Activated T-cell treated with anti-CD3 and anti-CD28 coated beads for 48 hours (primary cell): Measurements from ENCODE around the gene PIP4K2A.
"Not testable (repeated sequence)": the region's sequence is repeated elsewhere in the genome, so short reads cannot be mapped to it uniquely, and the experiment has no call there.

Experiments used
- DNase-seq: peaks from one replicate; pipeline ENCODE4 v3.0.0-alpha.2; 2020; ENCODE audit warnings: low read depth

The PIP4K2A gene

DNA sequence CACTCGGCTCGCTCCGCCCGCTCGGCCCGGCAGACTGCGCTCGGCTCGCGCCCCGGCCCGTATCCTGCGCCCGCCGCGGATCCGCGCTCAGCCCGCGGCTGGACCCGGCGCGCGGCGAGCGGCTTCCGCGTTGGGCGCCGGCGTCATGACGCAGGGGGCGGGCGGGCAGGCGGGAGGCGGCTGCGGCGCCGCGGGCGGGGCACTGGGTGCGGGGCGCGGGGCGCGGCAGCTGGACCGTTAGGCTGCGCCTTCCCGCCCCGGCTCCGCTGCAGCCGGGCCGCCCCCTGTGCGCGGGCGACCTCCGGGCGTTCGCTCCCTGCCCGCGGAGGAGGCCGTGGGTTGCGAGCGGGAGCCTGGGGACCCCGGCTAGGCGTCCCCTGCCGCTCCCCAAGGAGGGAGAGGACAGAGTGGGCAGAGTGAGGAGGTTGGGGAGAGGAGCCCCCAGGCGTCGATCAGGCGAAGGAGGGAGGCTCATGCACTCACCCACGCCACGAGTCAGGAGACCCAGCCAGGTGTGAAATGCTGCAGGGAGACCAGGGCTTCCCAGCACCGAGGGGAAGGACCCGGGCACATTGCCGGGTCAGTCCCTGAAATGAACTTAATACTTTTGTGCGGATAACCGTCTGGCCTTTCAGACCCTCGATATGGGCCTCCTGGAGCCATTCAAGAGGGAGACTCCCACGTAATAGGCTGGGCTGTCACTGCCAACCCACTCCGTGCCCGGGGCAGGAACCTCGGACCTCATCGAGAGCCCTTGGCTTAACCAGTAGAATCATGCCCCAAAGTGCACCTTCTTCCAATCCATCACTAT lies at the start of gene PIP4K2A:
Gene PIP4K2A, minus strand, starts transcription at position 100 of the 811 bp plus-strand sequence. CDS start 252 bp downstream, outside the sequence.
- DNase-seq = peak; percentile 80

DNA sequence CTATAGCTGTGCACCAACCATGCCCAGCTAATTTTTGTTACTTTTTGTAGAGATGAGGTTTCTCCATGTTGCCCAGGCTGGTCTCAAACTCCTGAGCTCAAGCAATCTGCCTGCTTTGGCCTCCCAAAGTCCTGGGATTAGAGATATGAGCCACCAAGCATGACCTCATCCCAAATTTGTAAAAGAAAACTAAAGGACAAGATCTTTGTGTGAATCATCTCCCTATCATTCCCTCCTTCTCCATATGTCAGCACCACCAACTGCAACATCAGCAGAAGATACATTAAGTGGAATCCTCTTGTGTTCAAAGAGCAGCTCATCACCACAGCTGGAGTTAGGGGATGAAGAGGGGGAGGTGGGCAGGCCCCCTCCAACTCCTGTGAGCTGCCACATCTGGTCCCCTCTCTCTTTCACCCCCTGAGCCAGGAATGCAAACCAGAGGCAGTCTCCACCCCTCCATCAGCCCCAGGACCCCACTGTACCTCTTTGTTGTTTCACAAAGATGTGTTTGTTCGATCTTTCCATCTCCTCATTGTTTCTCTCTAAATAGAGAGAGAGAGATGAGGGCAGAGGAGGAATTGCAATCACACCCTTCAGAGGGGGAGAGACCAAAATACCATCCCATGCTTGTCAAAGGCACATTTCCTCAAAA lies 47.3 kb upstream of the PIP4K2A start:
- no peak for DNase-seq

DNA sequence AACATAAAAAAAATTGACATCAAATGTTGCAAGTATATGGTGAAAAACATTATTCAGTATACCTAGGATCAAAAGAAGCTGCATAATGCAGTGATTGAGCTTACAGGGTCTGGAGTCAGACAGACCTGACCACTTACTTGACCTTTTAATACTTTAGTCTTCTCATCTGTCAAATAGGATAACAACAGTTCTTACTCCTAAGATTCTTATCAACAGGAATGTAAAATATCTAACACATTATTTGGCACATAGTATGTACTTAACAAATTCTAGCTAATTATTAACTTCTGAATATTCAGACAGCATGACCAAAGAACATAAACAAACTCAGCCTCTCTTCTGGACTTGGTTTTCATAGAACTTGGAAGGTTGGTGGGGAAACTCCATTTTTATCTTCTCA lies 45.6 kb upstream of the PIP4K2A start:
- no peak for DNase-seq

DNA sequence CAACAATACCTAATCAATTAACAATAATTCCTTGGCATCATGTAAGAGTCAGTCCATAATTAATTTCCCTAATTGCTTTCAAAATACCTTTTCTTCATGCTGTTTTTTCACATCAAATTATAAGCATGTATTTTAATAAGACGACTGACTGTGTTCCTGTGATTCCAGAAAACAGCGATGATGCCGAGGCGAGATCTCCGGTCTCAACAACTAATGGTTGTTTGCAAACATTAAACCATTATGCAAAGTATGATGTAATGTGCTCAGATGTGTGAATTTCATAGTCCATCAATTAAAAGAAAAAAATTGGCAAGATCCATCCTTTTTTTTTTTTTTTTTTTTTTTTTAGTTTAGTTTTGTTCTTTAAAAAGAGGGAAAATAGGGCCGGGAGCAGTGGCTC lies 44.5 kb upstream of the PIP4K2A start:
- no peak for DNase-seq

DNA sequence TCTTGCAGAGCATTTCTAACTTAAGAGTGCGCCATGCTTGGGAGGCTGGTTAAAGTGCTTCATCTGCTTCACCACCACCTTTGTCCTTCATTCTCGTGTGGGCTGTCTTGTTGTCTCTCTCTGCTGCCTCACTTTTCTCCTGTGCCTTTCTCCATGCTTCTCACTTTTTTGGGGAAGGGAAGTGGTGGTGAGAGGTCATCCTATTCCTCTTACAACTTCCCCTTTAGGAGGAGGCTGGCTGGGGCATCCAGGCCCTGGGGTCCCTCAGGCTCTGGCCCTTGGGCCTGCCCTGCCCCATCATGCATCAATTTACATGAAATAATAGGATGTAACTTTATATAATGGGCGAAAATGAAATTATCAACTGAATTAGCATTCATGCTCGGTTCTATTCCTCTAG lies 39.9 kb upstream of the PIP4K2A start:
- DNase-seq = no peak

DNA sequence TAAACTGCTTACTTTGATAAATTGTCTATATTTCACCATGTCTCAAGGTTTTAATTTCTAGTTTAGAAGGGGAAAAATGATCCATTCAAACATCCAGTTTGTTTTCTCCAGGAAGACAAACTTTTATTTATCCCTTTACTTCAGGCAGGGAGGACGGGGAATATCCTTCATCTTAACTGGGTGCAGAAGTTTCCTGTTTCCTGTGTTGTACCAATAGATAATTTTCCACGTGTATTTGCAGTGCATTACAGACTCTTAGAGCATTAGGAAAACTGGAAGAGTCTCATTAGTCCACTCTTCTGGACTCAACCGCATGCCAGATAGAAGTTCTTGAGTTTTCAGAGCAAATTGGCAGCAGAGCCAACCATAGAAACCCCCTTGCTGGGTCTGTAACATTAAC lies 39.4 kb upstream of the PIP4K2A start:
- no peak for DNase-seq

DNA sequence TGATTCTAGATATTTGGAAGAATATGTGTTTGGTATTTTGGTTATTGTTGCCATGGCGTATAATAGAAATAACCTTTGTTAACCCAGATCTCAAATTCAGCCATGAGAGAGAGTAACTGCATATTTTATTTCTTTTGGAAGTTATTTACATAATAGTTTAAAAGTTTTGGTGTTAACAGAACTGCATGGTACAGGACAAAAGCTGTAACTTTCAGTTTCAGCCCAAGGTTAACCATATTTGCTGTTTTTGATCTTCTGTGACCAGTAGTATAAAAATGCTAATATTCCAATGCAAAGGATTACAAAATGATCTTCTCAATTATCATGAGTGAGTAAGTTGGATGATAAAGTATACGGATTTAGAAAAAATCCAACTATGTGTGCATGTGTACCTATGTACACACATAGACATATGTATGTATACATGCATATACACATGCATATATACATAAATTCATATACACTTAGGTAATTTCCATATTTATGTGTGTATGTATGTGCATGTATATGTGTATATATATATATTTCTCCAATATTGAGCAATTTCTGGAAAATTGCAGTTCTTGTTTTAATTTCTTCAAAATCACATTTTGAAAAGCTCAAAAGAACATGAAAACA lies 38.0 kb upstream of the PIP4K2A start:
- DNase-seq = no peak

DNA sequence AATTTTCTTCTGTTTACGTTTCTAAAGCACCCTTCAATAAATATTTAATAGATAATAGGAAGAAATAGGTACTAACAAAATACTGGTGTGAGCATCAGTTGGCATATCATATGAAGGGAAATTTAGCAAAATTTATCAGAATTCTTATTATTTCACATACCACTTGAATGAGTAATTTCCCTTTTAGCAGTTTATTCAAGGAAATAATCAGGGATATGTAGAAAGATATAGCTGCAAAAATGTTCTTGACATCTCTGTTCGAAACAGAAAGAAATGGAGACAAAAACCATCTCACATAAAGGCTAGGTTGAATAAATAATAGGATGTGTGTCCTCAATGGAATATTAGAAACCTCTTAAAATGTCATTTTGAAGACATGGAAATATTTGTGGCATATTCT lies 35.8 kb upstream of the PIP4K2A start:
- DNase-seq = no peak

DNA sequence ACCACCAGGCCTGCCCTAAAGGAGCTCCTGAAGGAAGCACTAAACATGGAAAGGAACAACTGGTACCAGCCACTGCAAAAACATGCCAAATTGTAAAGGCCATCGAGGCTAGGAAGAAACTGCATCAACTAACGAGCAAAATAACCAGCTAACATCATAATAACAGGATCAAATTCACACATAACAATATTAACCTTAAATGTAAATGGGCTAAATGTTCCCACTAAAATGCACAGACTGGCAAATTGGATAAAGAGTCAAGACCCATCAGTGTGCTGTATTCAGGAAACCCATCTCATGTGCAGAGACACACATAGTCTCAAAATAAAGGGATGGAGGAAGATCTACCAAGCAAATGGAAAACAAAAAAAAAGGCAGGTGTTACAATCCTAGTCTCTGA lies 30.5 kb upstream of the PIP4K2A start:
- not testable (repeated sequence) for DNase-seq

DNA sequence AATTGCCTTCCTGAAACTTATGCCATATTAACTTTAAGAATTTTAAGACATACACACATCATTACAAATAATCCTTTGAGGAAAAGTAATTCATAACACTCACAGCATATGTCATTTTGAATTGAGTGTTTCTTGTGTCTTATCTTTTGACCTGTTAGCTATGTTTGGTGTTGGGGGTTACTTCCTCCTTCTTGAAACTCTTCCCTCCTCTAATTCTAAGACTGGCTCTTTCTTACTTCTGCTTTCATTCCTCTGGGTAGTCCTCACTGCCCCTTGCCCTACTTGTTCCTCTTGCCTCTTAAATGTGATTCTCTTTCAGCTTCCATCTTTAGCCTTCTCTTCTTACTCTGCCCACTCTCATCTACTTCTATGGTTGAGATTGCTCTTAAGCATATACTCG lies 28.3 kb upstream of the PIP4K2A start:
- no peak for DNase-seq

DNA sequence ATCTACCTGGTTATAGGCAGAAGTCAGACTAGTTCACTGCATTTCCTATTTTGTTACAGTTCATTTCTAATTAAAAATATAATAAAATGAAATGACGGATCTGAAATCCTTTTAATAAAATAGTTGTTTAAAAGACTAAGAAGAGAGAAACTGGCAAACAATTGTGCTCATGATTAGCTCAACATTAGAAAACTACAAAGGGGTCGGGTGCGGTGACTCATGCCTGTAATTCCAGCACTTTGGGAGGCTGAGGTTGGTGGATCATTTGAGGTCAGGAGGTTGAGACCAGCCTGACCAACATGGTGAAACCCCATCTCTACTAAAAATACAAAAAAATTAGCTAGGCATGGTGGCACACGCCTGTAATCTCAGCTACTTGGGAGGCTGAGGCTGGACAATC lies 27.3 kb upstream of the PIP4K2A start:
- DNase-seq = not testable (repeated sequence)

DNA sequence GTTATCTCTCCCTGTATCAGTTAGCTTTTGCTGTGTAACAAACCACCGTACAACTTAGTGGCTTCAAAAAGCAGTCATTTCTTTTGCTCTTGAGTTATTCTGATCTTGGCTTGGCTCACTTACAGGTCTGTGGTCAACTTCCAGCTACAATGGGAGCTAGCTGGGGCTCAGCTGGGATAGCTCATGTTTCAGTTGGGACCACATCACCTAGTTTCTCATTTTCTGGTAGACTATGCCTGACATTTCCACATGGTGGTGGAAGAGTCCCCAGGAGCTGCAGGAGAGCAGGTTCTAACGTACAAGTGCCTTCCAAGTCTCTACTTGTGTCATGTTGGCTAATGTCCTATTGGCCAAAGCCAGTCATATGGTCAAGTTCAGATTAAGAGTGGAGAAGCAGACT lies 25.8 kb upstream of the PIP4K2A start:
- DNase-seq = no peak

DNA sequence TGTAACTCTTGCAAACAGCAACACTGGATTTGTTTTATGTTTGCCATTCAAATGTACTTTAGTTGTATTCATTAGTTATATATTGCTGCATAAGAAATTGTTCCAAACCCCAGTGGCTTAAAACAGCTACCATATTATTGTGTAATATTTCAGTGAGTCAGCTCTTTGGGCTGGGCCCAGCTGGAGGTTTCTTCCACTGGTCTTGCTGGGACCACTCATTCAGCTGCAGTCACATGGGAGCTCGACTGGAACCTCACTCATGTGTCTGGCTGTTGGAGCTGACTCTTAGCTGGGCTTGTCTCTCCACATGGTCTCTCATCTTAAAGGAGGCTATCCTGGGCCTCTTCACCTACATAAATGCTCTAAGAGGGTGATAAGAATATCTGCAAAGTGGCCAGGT lies 23.2 kb upstream of the PIP4K2A start:
- DNase-seq = no peak

DNA sequence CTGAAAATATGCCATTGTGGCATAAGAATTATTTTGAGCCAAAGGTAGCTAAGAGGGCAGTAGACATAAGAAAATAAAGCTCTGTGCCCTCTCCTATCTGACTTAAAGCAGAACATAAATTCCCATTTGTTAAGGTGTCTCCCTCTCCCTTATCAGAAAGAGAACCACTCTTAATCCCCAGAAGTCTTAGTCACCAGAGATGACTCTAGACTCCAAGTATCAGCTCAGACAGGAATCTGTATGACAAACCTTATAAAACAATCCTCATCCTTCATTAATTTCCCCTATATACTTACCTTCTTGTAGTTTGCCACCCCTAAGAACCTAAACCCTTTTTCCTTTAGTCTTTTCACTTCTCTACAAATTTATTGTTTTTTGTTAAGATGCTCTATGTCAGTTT lies 21.8 kb upstream of the PIP4K2A start:
- no peak for DNase-seq

DNA sequence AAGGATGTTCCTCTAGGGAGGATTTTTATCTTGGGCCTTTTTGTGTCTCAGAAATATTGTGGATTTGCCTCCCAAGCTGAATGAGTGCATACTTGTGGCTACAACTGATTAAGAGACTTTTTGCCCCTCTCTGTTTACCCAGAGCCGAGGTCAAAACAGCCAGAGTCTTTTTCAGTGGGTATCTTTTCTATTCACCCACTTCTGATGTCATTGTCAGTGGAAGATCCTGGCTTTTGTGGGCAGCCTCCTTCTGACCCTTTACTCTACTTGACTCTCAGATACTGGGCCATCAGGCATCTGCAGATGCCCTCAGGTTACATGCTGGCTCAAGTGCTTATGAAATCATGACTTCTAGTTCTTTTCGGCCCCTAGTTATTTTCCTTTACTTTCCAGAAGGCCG lies 19.6 kb upstream of the PIP4K2A start:
- no peak for DNase-seq

DNA sequence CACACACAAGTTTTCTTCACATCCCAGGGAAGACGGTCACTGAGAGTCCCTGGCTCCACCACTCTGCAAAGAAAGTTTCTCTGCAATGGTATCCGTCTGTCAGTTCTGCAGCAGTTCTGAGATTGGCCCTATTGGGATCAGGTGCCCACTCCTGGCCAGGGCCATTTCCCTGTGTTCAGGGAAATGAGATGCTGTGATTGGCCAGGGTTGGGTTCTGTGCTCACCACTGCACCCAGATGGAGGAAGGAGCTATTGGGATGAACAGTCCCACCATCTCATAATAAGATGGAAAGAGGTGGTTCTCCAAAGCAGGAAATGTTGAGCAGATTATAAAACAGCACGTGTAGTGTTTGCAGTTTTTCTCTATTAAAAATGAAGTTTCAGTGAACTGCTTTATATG lies 13.3 kb upstream of the PIP4K2A start:
- no peak for DNase-seq

DNA sequence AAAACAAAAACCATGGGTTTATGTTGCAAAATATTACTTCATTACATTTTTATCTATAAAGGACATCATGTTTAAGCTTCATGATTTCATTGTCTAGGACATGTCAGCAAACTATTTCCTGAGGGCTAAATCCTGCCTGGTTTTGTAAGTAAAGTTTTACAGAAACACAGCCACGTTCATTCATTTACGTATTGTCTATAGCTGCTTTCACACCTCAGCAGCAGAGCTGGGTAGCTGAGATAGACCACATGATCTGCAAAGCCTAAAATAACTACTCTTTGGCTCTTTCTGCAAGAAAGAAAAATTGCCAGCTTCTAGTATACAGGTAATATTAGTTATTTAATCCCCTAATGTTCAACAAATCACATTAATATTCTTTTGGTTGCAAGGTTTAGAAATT lies 12.7 kb upstream of the PIP4K2A start:
- DNase-seq = no peak

DNA sequence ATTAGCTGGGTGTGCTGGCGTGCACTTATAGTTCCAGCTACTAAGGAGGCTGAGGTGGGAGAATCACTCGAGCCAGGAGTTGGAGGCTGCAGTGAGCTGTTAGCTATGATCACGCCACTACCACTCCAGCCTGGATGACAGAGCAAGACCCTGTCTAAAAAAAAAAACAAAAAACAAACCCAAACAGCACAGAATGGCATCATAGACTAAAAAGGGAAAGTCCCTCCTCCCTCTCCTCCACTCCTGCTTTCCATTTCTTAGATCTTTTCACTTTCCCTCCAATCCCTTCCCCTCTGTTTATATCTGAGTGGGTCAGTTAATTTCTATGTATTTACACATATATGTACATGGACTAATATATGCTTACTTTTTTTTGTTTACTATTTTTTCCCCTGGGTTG lies 10.4 kb upstream of the PIP4K2A start:
- DNase-seq = no peak

DNA sequence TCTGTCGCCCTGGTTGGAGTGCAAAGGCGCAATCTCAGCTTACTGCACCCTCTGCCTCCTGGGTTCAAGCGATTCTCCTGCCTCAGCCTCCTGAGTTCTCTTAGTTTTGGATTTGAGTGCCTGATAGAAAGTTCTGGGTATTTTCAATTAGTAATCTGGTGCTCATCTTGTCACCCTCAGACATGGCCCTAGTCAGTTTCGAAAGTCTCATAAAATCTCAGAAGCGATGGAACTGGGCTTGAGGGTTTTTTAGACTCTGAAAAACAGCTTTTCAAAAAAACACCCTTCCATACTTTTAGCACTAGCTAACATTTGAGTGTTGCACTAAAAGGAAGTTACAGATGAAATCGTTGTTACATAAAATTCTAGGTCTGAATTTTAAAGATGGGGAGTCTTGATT lies 9.4 kb upstream of the PIP4K2A start:
- DNase-seq = no peak

DNA sequence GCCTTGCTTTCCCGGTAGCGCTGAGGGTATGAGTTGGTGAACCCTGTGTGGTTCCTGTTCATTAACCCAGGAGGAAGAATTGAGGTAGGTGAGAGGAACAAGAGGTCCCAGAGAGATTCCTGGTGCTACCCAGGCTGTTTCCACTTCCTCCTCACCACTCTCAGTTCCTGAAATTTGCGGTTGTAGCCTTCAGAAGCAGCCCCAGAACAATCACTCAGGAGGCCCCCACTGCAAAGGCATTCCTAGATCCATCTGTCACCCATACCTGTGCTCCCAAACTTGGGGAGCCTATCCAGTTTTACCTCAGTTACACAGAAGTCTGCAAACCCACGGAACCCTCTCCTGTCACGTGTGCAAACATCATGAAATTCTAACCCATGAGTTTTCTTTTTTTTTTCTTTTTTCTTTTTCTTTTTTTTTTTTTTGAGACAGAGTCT lies 9.0 kb upstream of the PIP4K2A start:
- no peak for DNase-seq

DNA sequence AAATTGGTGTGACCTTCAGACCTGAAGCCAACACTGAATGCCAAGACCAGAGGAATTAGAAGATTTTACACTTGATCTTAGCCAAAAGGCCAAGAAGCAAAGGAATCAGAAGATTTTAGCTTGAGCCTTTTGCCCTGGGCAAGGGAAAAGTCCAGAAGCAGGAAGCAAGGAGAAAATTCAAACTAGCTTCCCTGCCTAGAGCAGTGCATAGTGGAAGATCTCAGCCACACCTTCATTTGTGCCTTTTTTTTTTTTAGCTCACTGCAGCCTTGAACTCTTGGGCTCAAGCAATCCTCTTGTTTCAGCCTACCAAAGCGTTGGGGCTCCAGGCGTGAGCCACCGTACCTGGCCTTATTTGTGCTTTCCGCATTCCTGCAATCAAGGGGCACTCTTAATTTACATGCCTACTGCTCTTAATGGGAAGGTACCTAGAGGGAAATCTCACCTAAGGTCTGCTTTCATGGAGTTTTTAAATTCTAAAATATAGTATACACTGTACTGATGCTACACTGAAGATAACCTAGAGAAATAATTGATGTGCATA lies 8.3 kb upstream of the PIP4K2A start:
- no peak for DNase-seq

DNA sequence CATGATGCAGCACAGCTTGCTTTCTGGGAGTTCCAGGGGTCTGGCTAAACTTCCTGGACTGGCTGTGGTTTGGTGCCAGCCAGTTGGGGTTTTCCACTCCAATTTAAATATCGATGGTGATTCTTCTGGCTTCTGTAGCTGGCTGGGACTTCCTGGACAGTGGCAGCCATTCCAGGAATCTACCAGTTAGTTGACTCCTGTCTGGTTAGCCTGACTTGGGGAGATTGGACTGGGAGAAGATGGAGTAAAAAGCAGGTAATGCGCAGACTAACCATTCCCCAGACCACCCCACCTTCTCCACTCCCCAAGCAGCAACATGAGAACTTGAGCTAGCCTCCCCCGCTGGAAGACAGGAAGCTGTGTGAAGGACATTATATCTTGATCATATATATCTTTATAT lies 6.3 kb upstream of the PIP4K2A start:
- no peak for DNase-seq

DNA sequence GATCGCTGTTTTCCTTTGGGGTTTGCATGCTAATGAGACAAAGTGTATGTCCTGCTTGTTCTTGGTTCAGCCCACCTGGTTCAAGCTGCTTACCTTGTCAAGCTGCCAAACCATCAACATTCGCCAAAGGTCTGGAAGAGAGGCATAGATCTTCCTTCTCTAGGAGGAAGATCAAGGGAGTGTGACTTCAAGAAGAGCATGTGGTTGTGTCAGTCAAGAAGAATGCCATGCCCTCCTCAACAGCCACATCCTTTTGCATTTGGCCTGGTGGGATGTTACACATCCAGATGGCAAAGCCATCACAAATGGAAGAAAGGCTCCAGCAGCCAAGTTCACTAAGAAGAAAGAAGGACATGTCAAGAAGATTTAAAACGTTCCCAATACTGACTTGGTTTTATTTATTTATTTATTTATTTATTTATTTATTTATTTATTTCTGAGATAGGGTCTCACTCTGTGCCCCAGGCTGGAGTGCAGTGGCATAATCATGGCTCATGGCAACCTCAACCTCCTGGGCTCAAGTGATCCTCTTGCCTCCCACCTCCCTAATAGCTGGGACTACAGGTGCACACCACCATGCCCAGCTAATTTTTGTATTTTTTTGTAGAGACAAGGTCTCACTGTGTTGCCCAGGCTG lies 5.1 kb upstream of the PIP4K2A start:
- DNase-seq = no peak
